GM23338 (cell line): ENCODE results near the gene C3orf70. TPM values are rescaled to one million over a fixed set of nuclear protein-coding genes. Genes with fewer than 3 reads are reported as not detected.

Source experiments
- ATAC-seq: fragments of 200-7000 bp; cut with Tn5 transposase; 3 replicates; pipeline ENCODE4 v1.9.1; 2020
- DNase-seq: peaks from one replicate; pipeline ENCODE4 v3.0.0-alpha.2; 2015; ENCODE audit warnings: low spot score
- H2AFZ ChIP-seq: fragments of 200-600 bp; sonication (generic); 2 replicates; pipeline ENCODE4 v1.8.0; 2016; ENCODE audit warnings: antibody characterized with exemption, mild to moderate bottlenecking, moderate library complexity
- H3F3A ChIP-seq: fragments of 200-600 bp; sonication (generic); replicated peaks from 2 replicates; pipeline ENCODE4 v1.8.0; 2017; ENCODE audit warnings: antibody characterized with exemption, mixed run types, low read depth
- H3K27ac ChIP-seq: fragments of 200-600 bp; sonication (generic); 2 replicates; pipeline ENCODE4 v1.6.1; 2016; ENCODE audit warnings: low read depth
- H3K27me3 ChIP-seq: fragments of 200-600 bp; sonication (generic); 2 replicates; pipeline ENCODE4 v1.8.0; 2016; ENCODE audit warnings: mild to moderate bottlenecking, mixed run types, moderate library complexity; ENCODE audit not compliant: insufficient read depth
- H3K36me3 ChIP-seq: fragments of 200-600 bp; sonication (generic); 2 replicates; pipeline ENCODE4 v1.8.0; 2016; ENCODE audit warnings: mild to moderate bottlenecking; ENCODE audit not compliant: insufficient read depth
- H3K4me1 ChIP-seq: fragments of 200-600 bp; sonication (generic); 2 replicates; pipeline ENCODE4 v1.8.0; 2016; ENCODE audit warnings: mild to moderate bottlenecking, moderate library complexity; ENCODE audit not compliant: insufficient read depth
- H3K4me2 ChIP-seq: fragments of 200-600 bp; sonication (generic); 2 replicates; pipeline ENCODE4 v1.7.1; 2017; ENCODE audit warnings: mixed run types
- H3K4me3 ChIP-seq: fragments of 200-600 bp; sonication (generic); 2 replicates; pipeline ENCODE4 v1.6.1; 2016; ENCODE audit warnings: mixed run types
- H3K79me2 ChIP-seq: fragments of 200-600 bp; sonication (generic); replicated peaks from 2 replicates; pipeline ENCODE4 v1.8.0; 2017; ENCODE audit warnings: mild to moderate bottlenecking; ENCODE audit not compliant: insufficient read depth
- H3K9me2 ChIP-seq: fragments of 200-600 bp; sonication (generic); 2 replicates; pipeline ENCODE4 v1.8.0; 2017; ENCODE audit not compliant: insufficient read depth
- H4K20me1 ChIP-seq: fragments of 200-600 bp; sonication (generic); replicated peaks from 2 replicates; pipeline ENCODE4 v1.8.0; 2017; ENCODE audit warnings: mild to moderate bottlenecking; ENCODE audit not compliant: insufficient read depth
- H3K27ac Mint-ChIP-seq: 2 replicates; pipeline ENCODE4 v1.8.0; 2020; ENCODE audit warnings: inconsistent platforms, mild to moderate bottlenecking, moderate library complexity, mixed read lengths
- H3K27me3 Mint-ChIP-seq: 3 replicates; pipeline ENCODE4 v1.8.0; 2022; ENCODE audit warnings: low read depth, mild to moderate bottlenecking, moderate library complexity, mixed read lengths, inconsistent platforms; ENCODE audit not compliant: insufficient read depth, poor library complexity
- H3K36me3 Mint-ChIP-seq: 3 replicates; pipeline ENCODE4 v1.8.0; 2021; ENCODE audit warnings: low read depth, mild to moderate bottlenecking, inconsistent platforms, moderate library complexity, mixed read lengths
- H3K4me1 Mint-ChIP-seq: 3 replicates; pipeline ENCODE4 v1.8.0; 2020; ENCODE audit warnings: mild to moderate bottlenecking, inconsistent platforms, mixed read lengths
- H3K4me3 Mint-ChIP-seq: 3 replicates; pipeline ENCODE4 v1.8.0; 2021; ENCODE audit warnings: moderate library complexity, mild to moderate bottlenecking, inconsistent platforms, mixed read lengths
- H3K9me3 Mint-ChIP-seq: 3 replicates; pipeline ENCODE4 v1.8.0; 2020; ENCODE audit warnings: moderate library complexity, mild to moderate bottlenecking, inconsistent platforms, mixed read lengths
- ETS1 ChIP-seq: IDR thresholded peaks from 2 replicates; pipeline ENCODE4 v1.6.1; 2016; ENCODE audit warnings: antibody characterized with exemption
- JUNB ChIP-seq: IDR thresholded peaks from one replicate; pipeline ENCODE4 v1.6.1; 2016; ENCODE audit warnings: antibody characterized with exemption; ENCODE audit not compliant: unreplicated experiment
- NANOG ChIP-seq: IDR thresholded peaks from 2 replicates; pipeline ENCODE4 v1.6.1; 2016; ENCODE audit warnings: antibody characterized with exemption, borderline replicate concordance
- POLR2AphosphoS5 ChIP-seq: IDR thresholded peaks from 2 replicates; pipeline ENCODE4 v1.6.1; 2016; ENCODE audit warnings: antibody characterized with exemption, low read depth
- REST ChIP-seq: IDR thresholded peaks from one replicate; pipeline ENCODE4 v1.6.1; 2018; ENCODE audit warnings: antibody characterized with exemption; ENCODE audit not compliant: unreplicated experiment
- STAT1 ChIP-seq: IDR thresholded peaks from one replicate; pipeline ENCODE4 v1.6.1; 2016; ENCODE audit warnings: antibody characterized with exemption; ENCODE audit not compliant: unreplicated experiment
- ZNF462 ChIP-seq: fragments of 250-450 bp; sonication (Bioruptor Pico); IDR thresholded peaks from 2 replicates; pipeline ENCODE4 v1.5.0; 2020; ENCODE audit warnings: mild to moderate bottlenecking, moderate library complexity
- polyA plus RNA-seq: library from polyadenylated mRNA; unstranded; fragments of >200 nt; fragmentation: Nextera tagmentation; extraction: Ambion mirVana; gene quantifications from 2 replicates; pipeline ENCODE4 v1.2.1, GENCODE V29; 2016
- total RNA-seq: library from RNA; depleted of rRNA; stranded (reverse); fragments of >200 nt; shearing (Covaris generic); gene quantifications from 2 replicates; pipeline ENCODE4 v1.2.3, GENCODE V29; 2014

Gene C3orf70
- total and polyA plus RNA-seq, 2 experiments from 2014 or later: 0.45 to 1.5 TPM

- TF ChIP-seq ZNF462 (no peak), STAT1 (no peak), NANOG (no peak)
Measured at GRCh38 chr3:185149591-185149990, 3.3 kb downstream of the C3orf70 start (continued).

GRCh38 chr3:185145511-185145910 lies 7.3 kb downstream of the C3orf70 start:
- Mint-ChIP-seq H3K36me3 (no peaks in the 10 kb centered on the region), H3K27ac (no peak overlapping the region), H3K4me1 (no peaks in the 10 kb centered on the region), H3K9me3 (no peaks in the 10 kb centered on the region; the same call in 2 of the 3 replicates), H3K4me3 (no peak overlapping the region), H3K27me3 (no peaks in the 10 kb centered on the region)
- no peak overlapping the region for H3K4me3 ChIP-seq
- peaks cover 13% of the 10 kb centered on the region for H3K27me3 ChIP-seq
- H3K79me2 ChIP-seq: no peaks in the 10 kb centered on the region
- H3K4me1 ChIP-seq: peaks cover 16% of the 10 kb centered on the region
- no peak for TF ChIP-seq REST
- TF ChIP-seq JUNB: no peak
- no peak for TF ChIP-seq POLR2AphosphoS5
- TF ChIP-seq ETS1: no peak
- H3F3A ChIP-seq: no peaks in the 10 kb centered on the region
- no peaks in the 10 kb centered on the region for H4K20me1 ChIP-seq
- no peak for DNase-seq
- H3K27ac ChIP-seq: no peak overlapping the region
- H2AFZ ChIP-seq: no peak overlapping the region
- H3K36me3 ChIP-seq: no peaks in the 10 kb centered on the region
- no peaks in the 10 kb centered on the region for H3K9me2 ChIP-seq
- H3K4me2 ChIP-seq: no peak overlapping the region
- no peak for ATAC-seq
